HK-2 (cell line): ENCODE measurements around the gene C13orf46.

ENCODE experiments used
- DNase-seq: peaks from one replicate; pipeline ENCODE4 v3.0.0-alpha.2; 2018; ENCODE audit not compliant: unreplicated experiment

Gene C13orf46

DNA sequence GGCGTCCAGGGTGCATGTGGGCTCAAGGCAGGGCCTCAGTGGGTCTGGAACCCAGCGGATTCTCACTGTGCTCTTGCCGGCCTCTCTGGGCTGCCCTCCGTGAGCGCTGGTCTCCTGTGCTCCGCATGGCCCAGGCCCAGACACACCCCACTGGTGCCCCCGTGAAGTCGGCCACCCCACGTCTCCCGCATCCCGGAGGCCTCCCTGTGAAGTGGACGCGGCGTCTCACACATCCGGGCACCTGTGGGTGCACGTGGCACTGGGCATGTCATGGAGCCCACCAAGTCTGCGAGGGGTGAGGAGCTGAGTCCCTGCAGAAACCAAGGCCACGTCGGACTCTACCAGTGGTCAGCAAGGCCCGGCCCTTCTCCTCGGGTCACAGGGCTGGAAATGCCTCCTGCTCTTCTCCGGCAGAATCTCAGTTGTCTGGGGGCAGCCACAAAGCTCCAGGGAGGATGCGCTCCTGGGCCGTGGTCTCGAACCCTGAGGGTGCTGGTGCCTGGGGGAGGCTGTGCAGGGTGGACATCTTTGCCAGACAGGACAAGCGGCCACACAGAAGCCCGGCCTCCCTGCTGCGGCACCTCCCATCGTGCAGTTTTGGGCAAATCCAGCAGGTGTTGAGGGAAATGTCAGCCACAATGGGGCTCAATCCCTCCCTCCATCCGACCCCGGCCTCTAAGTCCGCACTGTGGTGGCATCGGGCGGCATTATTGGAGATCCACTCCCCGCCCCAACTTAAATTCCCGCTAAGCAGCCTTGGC lies 2.2 kb downstream of the C13orf46 start:
- no peak for DNase-seq

GRCh38 chr13:113970810-113971470 lies 2.9 kb downstream of the C13orf46 start:
- no peak for DNase-seq

DNA sequence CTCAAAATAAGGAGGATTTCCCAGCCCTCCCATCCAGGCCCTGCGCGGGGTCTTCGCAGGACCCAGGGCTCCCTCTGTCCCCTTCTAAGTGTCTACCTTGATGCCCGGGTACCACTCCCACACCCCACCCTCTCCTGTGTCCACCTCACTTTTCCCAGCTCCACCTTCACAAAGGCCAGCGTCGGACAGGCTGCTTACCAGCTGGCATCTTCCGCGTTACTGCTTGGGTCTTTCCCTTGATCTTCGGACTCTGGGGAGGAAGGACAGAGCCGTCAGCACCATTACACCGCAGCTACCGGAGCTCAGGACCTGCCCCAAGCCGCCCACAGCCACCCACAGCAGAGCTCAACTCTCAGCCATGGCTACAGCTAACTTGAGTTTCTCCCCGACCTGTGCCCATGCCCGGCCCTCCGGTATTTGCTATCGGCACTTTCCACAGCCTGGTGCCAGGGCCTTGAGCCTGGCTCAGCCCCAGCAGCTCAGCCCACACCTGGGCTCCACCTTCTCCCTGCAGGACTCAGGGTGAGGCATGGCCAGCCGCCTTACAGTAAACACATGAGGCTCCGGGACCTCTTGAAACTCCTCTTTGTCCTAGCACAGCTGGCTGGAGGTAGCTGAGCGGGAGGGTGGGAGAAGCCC lies 3.8 kb downstream of the C13orf46 start:
- no peak for DNase-seq

- no peak for DNase-seq
These were observed 4.4 kb downstream of the C13orf46 start for GRCh38 chr13:113969311-113969972.

- DNase-seq, result no peak
These were observed 5.2 kb downstream of the C13orf46 start for GRCh38 chr13:113968463-113969310.

DNA sequence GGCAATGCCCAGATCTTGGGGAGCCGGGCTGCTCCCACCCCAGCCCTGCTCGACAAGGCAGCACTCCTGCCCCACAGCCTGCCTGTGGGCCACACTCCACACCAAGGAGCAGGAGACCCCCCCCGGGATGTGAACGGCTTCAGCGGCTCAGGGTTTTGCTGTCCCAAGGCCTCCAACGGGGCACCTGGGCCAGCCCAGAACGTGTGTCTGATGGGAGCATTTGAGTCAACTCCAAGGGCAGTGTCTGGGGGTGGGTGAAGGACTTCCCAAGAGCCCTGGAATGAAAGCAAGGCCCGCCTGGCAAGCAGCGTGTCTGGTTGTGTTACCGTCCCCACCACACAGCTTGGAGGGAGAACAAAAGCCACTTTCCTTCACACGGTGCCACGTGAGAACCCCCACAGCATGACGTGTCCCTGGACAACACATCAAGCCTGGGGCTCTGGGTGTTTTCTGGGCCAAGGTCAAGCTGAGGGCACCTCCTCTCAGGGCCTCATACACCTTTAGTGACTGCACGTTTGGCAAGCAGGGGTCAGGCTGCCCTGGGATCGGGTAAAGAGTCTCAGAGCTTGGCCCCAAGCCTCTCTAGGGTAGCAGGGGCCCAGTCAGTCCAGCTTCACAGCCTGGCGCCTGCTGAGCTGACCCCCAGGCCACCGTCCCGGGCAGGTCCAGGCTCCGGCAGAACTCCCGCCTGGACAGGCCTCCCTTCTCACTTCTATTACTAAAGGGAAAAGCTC lies 6.0 kb downstream of the C13orf46 start:
- no peak for DNase-seq

GRCh38 chr13:113967206-113967720 lies 6.6 kb downstream of the C13orf46 start:
- DNase-seq, result no peak

DNA sequence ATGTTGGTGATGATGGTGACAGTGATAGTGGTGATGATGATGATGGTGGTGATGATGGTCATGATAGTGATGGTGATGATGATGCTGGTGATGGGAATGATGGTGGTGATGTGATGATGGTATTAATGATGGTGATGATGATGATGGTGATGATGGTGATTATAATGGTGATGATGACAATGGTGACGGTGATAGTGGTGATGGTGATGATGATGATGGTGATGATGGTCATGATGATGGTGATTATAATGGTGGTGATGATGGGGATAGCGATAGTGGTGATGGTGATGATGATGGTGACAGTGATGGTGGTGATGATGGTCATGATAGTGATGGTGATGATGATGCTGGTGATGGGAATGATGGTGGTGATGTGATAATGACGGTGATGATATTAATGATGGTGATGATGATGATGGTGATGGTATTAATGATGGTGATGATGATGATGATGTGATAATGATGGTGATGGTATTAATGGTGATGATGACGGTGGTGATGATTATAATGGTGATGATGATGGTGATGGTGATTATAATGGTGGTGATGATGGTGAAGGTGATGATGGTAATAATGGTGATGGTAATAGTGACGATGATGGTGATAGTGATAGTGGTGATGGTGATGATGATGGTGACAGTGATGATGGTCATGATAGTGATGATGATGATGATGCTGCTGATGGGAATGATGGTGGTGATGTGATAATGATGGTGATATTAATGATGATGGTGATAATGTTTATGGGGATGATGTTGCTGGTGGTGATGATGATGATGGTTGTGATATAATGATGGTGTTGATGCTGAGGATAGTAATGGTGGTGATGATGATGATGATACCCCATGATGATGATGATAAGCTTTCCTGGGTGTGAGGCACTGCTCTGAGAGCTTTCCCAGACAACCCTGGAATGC lies 7.7 kb downstream of the C13orf46 start:
- no peak for DNase-seq

- no peak for DNase-seq
These were observed 8.4 kb downstream of the C13orf46 start for GRCh38 chr13:113965383-113965874.

- no peak for DNase-seq
These were observed 9.5 kb downstream of the C13orf46 start for GRCh38 chr13:113964251-113964995.

DNA sequence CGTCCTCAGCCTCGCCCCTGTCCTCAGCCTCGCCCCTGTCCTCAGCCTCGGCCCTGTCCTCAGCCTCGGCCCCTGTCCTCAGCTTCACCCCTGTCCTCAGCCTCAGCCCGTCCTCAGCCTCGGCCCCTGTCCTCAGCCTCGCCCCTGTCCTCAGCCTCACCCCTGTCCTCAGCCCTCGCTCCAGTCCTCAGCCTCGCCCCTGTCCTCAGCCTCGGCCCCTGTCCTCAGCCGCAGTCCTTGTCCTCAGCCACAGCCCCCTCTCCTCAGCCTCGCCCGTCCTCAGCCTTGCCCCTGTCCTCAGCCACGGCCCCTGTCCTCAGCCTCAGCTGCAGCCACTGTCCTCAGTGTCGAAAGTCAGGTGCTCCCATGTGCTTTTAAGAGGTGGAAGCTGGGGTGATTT lies 10.5 kb downstream of the C13orf46 start:
- no peak for DNase-seq

- no peak for DNase-seq
These were observed 10.9 kb downstream of the C13orf46 start for GRCh38 chr13:113962975-113963374.

DNA sequence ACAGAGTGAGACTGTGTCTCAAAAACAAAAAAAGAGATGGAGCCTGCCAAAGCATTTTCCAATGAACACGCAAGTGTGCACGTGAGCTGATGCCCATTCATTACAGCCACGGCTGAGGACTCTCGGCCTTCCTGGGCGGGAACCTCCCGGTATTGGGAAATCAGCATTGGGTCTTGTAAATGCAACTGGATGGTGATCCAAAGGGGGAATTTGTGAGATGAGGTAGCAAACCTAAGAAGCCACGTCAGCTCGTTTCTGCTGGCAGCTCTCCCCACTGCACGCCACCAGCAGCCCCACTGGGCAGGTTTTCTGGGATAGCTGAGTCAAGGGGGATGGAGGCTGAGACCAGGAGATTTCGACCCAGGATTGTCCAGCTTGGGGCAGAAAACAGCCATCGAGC lies 11.5 kb downstream of the C13orf46 start:
- DNase-seq, result no peak

DNA sequence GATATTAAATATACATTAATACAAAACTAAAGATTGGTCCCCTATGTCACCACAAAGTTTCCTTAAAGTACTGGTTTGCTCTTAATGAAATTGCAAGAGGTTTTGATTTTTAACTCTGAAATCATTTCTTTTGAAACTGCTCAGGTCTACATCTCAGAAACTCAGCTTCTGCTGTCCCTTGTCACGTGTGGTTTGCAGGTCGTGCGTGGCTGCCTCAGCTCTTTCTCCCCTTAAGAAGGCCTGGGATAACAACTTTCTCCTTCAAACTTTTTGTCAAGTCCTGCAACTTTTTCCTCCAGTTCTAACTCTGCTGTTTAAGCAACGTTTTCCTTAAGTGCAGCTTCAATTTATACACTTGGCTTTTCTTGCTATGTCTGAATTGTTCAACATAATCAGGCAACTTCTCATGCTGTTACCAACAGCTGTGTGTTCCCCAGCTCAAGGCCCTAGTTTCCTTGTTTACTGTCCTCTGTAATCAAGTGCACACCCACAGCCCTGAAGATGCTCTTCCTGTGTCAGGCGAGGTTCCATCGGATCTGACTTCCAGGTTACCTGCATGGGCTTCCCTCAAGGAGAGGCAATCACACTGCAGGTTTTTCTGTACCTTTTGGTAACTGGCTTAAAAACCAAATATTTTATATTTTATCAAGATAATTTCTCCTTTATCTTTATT lies 13.5 kb downstream of the C13orf46 start:
- no peak for DNase-seq

DNA sequence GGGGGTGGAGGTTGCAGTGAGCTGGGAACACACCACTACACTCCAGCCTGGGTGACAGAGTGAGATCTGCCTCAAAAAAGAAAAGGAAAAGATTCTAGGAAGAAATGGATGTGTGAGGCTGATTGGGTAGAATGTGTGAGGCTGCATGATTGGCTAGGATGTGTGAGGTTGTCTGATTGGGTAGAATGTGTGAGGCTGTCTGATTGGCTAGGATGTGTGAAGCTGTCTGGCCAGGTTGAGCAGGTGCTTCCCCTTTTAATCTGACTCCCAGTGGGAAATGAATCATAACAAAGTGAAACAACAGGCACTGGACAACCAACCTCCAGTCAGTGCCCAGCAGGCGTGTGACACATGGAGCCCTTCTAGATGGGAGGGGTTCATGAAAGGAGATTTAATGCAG lies 14.7 kb downstream of the C13orf46 start:
- no peak for DNase-seq

GRCh38 chr13:113958373-113958772 lies 15.5 kb downstream of the C13orf46 start:
- no peak for DNase-seq

DNA sequence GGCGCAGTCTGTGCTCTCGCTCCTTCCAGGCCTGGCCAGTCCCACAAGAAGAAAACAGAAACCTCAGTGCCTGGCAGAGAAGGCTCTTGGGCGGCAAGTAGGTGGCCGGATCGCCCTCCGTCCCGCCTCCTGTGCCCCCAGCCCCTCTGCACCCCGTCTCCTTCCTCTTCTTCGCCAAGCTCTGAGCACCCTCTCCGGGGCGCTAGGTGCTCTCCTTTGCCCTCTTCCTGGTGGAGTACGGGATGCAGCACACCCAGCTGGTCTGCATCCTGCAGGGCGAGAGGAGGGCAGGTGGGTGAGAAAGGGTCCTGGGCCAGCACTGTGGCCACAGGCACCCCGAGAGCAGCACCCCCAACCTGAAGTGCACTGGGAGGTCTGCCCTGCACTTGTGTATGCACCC lies 17.3 kb downstream of the C13orf46 start:
- DNase-seq, result no peak

DNA sequence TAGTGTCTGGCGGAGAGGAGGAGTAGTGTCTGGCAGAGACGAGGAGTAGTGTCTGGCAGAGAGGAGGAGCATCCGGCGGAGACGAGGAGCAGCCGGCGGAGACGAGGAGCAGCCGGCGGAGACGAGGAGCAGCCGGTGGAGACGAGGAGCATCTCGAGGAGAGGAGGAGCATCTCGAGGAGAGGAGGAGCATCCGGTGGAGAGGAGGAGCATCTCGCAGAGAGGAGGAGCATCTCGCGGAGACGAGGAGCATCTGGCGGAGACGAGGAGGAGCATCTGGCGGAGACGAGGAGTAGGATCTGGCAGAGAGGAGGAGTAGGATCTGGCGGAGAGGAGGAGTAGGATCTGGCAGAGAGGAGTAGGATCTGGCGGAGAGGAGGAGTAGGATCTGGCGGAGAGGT lies 18.2 kb downstream of the C13orf46 start:
- DNase-seq, result no peak
